Tibial nerve (tissue), 4 donors: ENCODE measurements around the gene DUT. TPM values are rescaled to one million over a fixed set of nuclear protein-coding genes. Genes with fewer than 3 reads are reported as not detected.

Source experiments
- DNase-seq, 2 donors: peaks; one replicate each; pipeline ENCODE4 v3.0.0-alpha.2; 2019; ENCODE audit warnings: low spot score in 2 of 2
- H3K27ac ChIP-seq, 4 donors: fragments of 200-600 bp; sonication (generic) in 3 of 4; one replicate each; pipeline ENCODE4 v1.5.1; 2017 to 2019; ENCODE audit warnings: mild to moderate bottlenecking in 1 of 4
- H3K27me3 ChIP-seq, 2 donors: fragments of 200-600 bp; sonication (generic) in 1 of 2; one replicate each; pipeline versions ENCODE4 v1.5.1 to v1.6.0; 2017 to 2019
- H3K36me3 ChIP-seq, 3 donors: fragments of 200-600 bp; sonication (generic); one replicate each; pipeline ENCODE4 v1.5.1; 2018 to 2019
- H3K4me1 ChIP-seq, 4 donors: fragments of 200-600 bp; sonication (generic) in 3 of 4; one replicate each; pipeline ENCODE4 v1.5.1; 2017 to 2019
- H3K4me3 ChIP-seq, 4 donors: fragments of 200-600 bp; sonication (generic) in 3 of 4; one replicate each; pipeline ENCODE4 v1.5.1; 2017 to 2019; ENCODE audit warnings: mild to moderate bottlenecking in 1 of 4, moderate library complexity in 1 of 4
- H3K9me3 ChIP-seq, 4 donors: fragments of 200-600 bp; sonication (generic) in 3 of 4; one replicate each; pipeline ENCODE4 v1.5.1; 2017 to 2019
- EP300 ChIP-seq, 2 donors: sonication (generic); formaldehyde crosslinking; IDR thresholded peaks; one replicate each; pipeline ENCODE4 v1.6.1; 2017; ENCODE audit warnings: antibody characterized with exemption in 2 of 2, mild to moderate bottlenecking in 1 of 2
- POLR2A ChIP-seq, 2 donors: fragments of 450-650 bp; IDR thresholded peaks; one replicate each; pipeline ENCODE4 v1.6.1; 2017; ENCODE audit warnings: antibody characterized with exemption in 2 of 2, mild to moderate bottlenecking in 2 of 2, moderate library complexity in 2 of 2
- WGBS, 2 donors: methylation state at CpG; one replicate each; pipeline ENCODE4 v1.1.5; 2018; 5-methylcytosine and 5-hydroxymethylcytosine counted together
- total RNA-seq, 4 donors: library from RNA; depleted of rRNA; stranded (reverse); fragments of >200 nt; gene quantifications; one replicate each; pipeline ENCODE4 v1.1.0, GENCODE V29; 2016
- TF ChIP-seq, protein P1 (sequence below), 5 experiments: fragments of 200-600 bp in 3 of 5; fragments of 450-650 bp in 2 of 5; sonication (generic) in 3 of 5; IDR thresholded peaks; one replicate each; pipeline ENCODE4 v1.5.1; 2016 to 2019; ENCODE audit warnings: antibody characterized with exemption in 5 of 5, mild to moderate bottlenecking in 3 of 5, moderate library complexity in 2 of 5

The DUT gene
- total RNA-seq: 100 to 1,000 TPM in 3 of 4 donors, 10 to 100 TPM in 1; 82.8 to 160 (median 123) TPM

DNA sequence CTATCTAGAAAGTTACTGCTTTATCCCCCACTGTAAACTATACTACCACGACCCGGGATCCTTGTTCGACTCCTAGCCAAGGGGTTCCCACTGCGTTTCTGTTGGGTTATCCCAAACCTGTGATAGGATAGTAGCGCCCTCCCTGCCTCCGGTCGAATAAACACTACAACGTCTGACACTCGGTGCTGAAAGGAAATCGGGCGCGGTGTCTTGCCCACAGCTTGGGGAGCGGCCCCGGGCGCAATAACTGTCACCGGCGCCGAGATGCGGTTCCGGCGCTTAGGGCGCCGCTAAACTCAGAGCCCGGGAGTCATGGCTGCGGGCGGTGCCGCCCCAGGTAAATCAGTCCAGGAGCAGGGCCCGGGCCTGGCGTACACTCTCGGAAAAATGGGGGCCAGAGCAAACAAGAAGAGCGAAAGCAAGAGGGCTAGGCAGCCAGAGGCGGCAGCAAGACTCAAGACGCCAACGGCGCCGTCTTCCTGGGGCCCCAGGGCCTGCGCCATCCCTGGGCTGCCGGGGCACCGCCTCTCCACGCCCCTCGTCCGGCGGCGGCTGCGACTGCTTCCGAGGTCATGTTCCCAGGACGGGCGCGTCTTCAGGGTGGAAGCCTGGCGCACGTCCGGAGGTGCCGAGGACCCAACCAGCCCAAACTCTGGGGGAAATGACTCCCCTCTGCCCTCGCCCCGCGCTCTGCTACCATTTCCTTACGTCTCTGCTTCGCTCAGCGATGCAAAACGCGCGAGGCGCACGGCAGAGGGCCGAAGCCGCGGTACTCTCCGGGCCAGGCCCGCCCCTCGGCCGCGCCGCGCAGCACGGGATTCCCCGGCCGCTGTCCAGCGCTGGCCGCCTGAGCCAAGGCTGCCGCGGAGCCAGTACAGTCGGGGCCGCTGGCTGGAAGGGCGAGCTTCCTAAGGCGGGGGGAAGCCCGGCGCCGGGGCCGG lies at the start of gene DUT:
Gene DUT, plus strand, starts transcription at position 575 of the 941 bp plus-strand sequence. Its CDS starts 87 bp downstream, at position 662.
- H3K9me3 ChIP-seq: no peaks in the 10 kb centered on the region
- TF ChIP-seq EP300 (IDR thresholded peaks at IDR 0.05) (peak; percentile 22 to 98), POLR2A (IDR thresholded peaks at IDR 0.05) (peak in 1 of 2 donors; percentile 91)
- TF ChIP-seq, protein P1, sequence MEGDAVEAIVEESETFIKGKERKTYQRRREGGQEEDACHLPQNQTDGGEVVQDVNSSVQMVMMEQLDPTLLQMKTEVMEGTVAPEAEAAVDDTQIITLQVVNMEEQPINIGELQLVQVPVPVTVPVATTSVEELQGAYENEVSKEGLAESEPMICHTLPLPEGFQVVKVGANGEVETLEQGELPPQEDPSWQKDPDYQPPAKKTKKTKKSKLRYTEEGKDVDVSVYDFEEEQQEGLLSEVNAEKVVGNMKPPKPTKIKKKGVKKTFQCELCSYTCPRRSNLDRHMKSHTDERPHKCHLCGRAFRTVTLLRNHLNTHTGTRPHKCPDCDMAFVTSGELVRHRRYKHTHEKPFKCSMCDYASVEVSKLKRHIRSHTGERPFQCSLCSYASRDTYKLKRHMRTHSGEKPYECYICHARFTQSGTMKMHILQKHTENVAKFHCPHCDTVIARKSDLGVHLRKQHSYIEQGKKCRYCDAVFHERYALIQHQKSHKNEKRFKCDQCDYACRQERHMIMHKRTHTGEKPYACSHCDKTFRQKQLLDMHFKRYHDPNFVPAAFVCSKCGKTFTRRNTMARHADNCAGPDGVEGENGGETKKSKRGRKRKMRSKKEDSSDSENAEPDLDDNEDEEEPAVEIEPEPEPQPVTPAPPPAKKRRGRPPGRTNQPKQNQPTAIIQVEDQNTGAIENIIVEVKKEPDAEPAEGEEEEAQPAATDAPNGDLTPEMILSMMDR (IDR thresholded peaks at IDR 0.05): peak in 1 of 5 experiments; percentile 37
- no peaks in the 10 kb centered on the region for H3K27me3 ChIP-seq
- H3K27ac ChIP-seq: peak within 1 kb of the TSS; percentile 93 to 99 (median 98)
- 0 to 1% methylated on average over 41 of the region's 89 CpGs for WGBS, 2 donors
- peaks cover 0 to 30% (median 10%) of the 10 kb centered on the region in 4 donors for H3K4me1 ChIP-seq
- peak within 1 kb of the TSS; percentile 83 to 95 (median 90) for H3K4me3 ChIP-seq
- peak; percentile 78 to 79 for DNase-seq
- H3K36me3 ChIP-seq: peaks cover 0 to 23% (median 0%) of the 10 kb centered on the region in 3 donors

DNA sequence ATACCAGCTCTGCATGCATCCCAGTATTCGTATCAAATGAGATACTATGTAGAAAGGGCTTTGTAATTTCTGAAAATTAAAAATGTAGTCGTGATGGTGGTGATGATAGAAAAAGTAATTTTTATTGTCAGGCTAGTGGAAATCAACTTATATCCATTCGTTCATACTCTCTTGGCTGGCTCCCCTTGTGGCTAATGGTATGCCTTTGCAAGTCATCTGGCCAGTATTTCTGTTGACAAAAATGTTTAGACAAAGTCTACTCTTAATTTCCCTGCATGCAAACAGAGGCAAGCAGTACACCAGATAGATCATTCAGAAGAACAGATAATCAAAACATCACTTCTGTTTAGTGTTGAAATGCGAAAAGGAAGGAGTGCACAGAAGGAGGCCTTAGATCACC lies 49.6 kb upstream of the DUT start:
- Histone ChIP-seq H3K27ac (no peak overlapping the region), H3K4me1 (peaks cover 0 to 14% (median 0%) of the 10 kb centered on the region in 4 donors), H3K27me3 (no peaks in the 10 kb centered on the region), H3K36me3 (no peaks in the 10 kb centered on the region), H3K4me3 (no peak overlapping the region), H3K9me3 (no peaks in the 10 kb centered on the region)
- TF ChIP-seq, protein P1 (IDR thresholded peaks at IDR 0.05): no peak
- WGBS, 2 donors: 84 to 92% methylated on average over 4 of the region's 4 CpGs
- DNase-seq: no peak

DNA sequence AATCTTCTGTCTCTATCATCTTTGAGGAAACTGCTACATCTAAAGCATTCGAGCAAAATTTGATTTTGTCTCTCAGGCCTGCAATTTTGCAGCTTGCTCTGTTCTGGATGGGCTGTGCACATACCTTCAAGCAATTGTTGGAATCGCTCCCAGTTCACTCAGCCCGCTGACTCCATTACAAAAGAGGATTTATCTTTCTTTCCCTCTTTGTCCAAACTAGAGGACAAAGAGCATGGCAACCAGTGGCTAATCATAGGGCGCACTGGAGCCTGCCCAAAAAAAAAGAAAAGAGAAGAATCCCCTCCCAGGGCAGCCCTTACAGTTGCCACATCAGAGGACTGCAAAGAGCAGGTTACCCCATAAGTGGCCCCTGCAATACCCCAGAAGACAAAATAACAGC lies 49.0 kb upstream of the DUT start:
- TF ChIP-seq POLR2A (IDR thresholded peaks at IDR 0.05) (no peak), EP300 (IDR thresholded peaks at IDR 0.05) (no peak)
- TF ChIP-seq, protein P1 (IDR thresholded peaks at IDR 0.05): no peak
- WGBS, 2 donors: 41 to 45% methylated on average over 4 of the region's 4 CpGs
- Histone ChIP-seq H3K27me3 (no peaks in the 10 kb centered on the region), H3K4me3 (no peak overlapping the region), H3K36me3 (no peaks in the 10 kb centered on the region), H3K4me1 (peaks cover 0 to 14% (median 0%) of the 10 kb centered on the region in 4 donors), H3K27ac (no peak overlapping the region), H3K9me3 (no peaks in the 10 kb centered on the region)
- no peak for DNase-seq

DNA sequence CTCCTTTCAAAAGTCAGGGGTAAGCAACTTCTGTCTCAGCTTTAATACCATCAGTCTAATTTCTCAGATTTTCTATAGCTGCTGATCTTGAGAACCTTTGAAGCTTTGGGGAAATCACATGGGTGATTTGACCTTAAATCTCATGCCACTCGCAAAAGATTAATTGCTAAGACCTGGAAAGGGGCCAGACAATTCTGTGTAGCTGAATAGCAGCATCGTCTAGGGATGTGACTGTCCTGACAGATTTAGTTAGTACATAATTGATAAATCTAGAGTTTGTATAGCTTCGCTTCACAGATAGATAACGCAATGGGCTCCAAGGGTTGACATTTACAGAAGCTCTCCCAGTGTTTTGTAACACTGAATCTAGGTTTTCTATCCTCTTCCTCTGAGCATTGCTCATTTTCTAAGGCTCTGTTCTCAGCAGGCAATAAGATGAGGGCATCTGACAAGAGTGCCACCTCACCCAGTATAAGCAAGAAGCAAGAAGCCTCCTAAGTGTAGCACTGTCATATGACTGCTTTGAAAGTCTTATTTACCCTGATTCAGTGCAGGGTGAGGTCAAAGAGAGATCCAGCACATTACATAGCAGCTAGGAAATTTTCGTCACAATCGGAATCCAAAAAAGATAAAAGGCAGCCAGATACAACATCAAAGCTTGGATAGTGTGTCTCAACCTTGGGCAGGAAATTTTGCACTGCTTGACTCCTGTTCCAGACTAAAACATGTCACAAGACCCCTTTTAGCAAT lies 47.7 kb upstream of the DUT start:
- no peak for DNase-seq
- H3K4me3 ChIP-seq: no peak overlapping the region
- no peaks in the 10 kb centered on the region for H3K27me3 ChIP-seq
- H3K9me3 ChIP-seq: no peaks in the 10 kb centered on the region
- H3K27ac ChIP-seq: no peak overlapping the region
- WGBS, 2 donors: 54 to 66% methylated on average over 6 of the region's 6 CpGs
- H3K4me1 ChIP-seq: peaks cover 0 to 14% (median 0%) of the 10 kb centered on the region in 4 donors
- H3K36me3 ChIP-seq: no peaks in the 10 kb centered on the region
- TF ChIP-seq, protein P1 (IDR thresholded peaks at IDR 0.05): no peak
- TF ChIP-seq POLR2A (IDR thresholded peaks at IDR 0.05) (no peak), EP300 (IDR thresholded peaks at IDR 0.05) (no peak)
